K562 (cell line): Measurements from ENCODE around the gene SNAPC2. TPM values are rescaled to one million over a fixed set of nuclear protein-coding genes. Genes with fewer than 3 reads are reported as not detected.

Experiments used
- BRD4 ChIP-seq: fragments of 200-600 bp; sonication (generic); IDR thresholded peaks from 2 replicates; pipeline ENCODE4 v1.6.1; 2017; ENCODE audit warnings: inconsistent platforms
- DDX20 ChIP-seq: fragments of 450-650 bp; IDR thresholded peaks from 2 replicates; pipeline ENCODE4 v1.6.1; 2016; ENCODE audit warnings: missing genetic modification characterization, low read depth, mild to moderate bottlenecking, missing compliant biosample characterization, moderate library complexity
- ELF2 ChIP-seq: fragments of 250-450 bp; sonication (Bioruptor Pico); IDR thresholded peaks from 2 replicates; pipeline ENCODE4 v1.5.0; 2021; ENCODE audit warnings: mild to moderate bottlenecking
- EP300 ChIP-seq: IDR thresholded peaks from 2 replicates; pipeline ENCODE4 v1.6.1; 2012; ENCODE audit warnings: low read length, improper control_type of control experiment
- HLTF ChIP-seq: fragments of 450-650 bp; IDR thresholded peaks from 2 replicates; pipeline ENCODE4 v1.6.1; 2016
- HMGN3 ChIP-seq: IDR thresholded peaks from 2 replicates; pipeline ENCODE4 v1.6.1; 2011; ENCODE audit warnings: borderline replicate concordance, low read depth, mild to moderate bottlenecking, mixed read lengths, low read length; ENCODE audit not compliant: insufficient read length; ENCODE audit errors: extremely low read depth
- JUND ChIP-seq, 2 experiments: IDR thresholded peaks; 2 replicates in 1 of 2; 3 replicates in 1 of 2; pipeline ENCODE4 v1.6.1; 2011; ENCODE audit warnings: borderline replicate concordance in 2 of 2, low read depth in 2 of 2, low read length in 2 of 2, improper control_type of control experiment in 1 of 2, missing biosample characterization in 1 of 2, missing genetic modification characterization in 1 of 2, missing genetic modification reagents in 1 of 2
- NCOR1 ChIP-seq: fragments of 450-650 bp; IDR thresholded peaks from 2 replicates; pipeline ENCODE4 v1.6.1; 2016; ENCODE audit warnings: mild to moderate bottlenecking, moderate library complexity
- NFE2L1 ChIP-seq: fragments of 450-650 bp; IDR thresholded peaks from 2 replicates; pipeline ENCODE4 v1.6.1; 2016; ENCODE audit warnings: missing genetic modification characterization, low read depth, mild to moderate bottlenecking, missing compliant biosample characterization, moderate library complexity, borderline replicate concordance
- RAD51 ChIP-seq: fragments of 450-650 bp; IDR thresholded peaks from 2 replicates; pipeline ENCODE4 v1.7.1; 2016; ENCODE audit warnings: low read depth, mild to moderate bottlenecking, borderline replicate concordance
- TFAM ChIP-seq: fragments of 250-450 bp; sonication (Bioruptor Pico); conservative IDR thresholded peaks from 2 replicates; pipeline ENCODE4 v1.5.0; 2021; ENCODE audit warnings: mild to moderate bottlenecking, moderate library complexity
- TOE1 ChIP-seq, 2 experiments: fragments of 450-650 bp in 1 of 2; sonication (generic) in 1 of 2; formaldehyde crosslinking in 1 of 2; IDR thresholded peaks; 2 replicates each; pipeline versions ENCODE4 v1.7.1 to v1.8.0; 2016 to 2022; ENCODE audit warnings: borderline replicate concordance in 2 of 2, mild to moderate bottlenecking in 2 of 2, antibody characterized with exemption in 1 of 2, inconsistent platforms in 1 of 2, low read depth in 1 of 2, missing genetic modification reagents in 1 of 2, moderate library complexity in 1 of 2
- U2AF2 ChIP-seq: fragments of 200-400 bp; formaldehyde crosslinking; optimal IDR thresholded peaks from 2 replicates; pipeline ENCODE3; 2017; ENCODE audit warnings: low read depth, mild to moderate bottlenecking, low read length
- ZFP1 ChIP-seq: fragments of 450-650 bp; formaldehyde crosslinking; IDR thresholded peaks from 2 replicates; pipeline ENCODE4 v1.4.0; 2020; ENCODE audit warnings: mild to moderate bottlenecking, mixed read lengths
- ZNF384 ChIP-seq: IDR thresholded peaks from 2 replicates; pipeline ENCODE4 v1.6.1; 2012; ENCODE audit warnings: low read depth, low read length, improper control_type of control experiment
- ZNF77 ChIP-seq: fragments of 250-450 bp; sonication (Bioruptor Pico); IDR thresholded peaks from 2 replicates; pipeline ENCODE4 v1.5.0; 2020
- polyA plus RNA-seq, 8 experiments: library from polyadenylated mRNA; depleted of rRNA in 4 of 8; stranded (reverse) in 5 of 8; unstranded in 3 of 8; fragments of >200 nt; fragmentation: Nextera tagmentation in 2 of 8; fragmentation: Illumina TruSeq in 1 of 8; extraction: Ambion mirVana in 2 of 8; extraction: Trizol in 1 of 8; gene quantifications; 2 replicates each; pipeline versions ENCODE4 v1.2.1 to v1.2.3, GENCODE V29; 2011 to 2014; ENCODE audit warnings: inconsistent platforms in 1 of 8, missing spikeins in 1 of 8
- total RNA-seq, 7 experiments: library from RNA; depleted of rRNA in 6 of 7; stranded (reverse); fragments of >200 nt in 6 of 7; fragmentation: Illumina TruSeq in 2 of 7; extraction: Trizol in 2 of 7; gene quantifications; 2 replicates each; pipeline versions ENCODE4 v1.2.1 to v1.2.3, GENCODE V29; 2011 to 2021; ENCODE audit warnings: low replicate concordance in 1 of 7
- TF ChIP-seq, protein P1 (sequence below): fragments of 250-450 bp; sonication (Bioruptor Pico); IDR thresholded peaks from 2 replicates; pipeline ENCODE4 v1.4.0; 2020; ENCODE audit warnings: mild to moderate bottlenecking, moderate library complexity
- TF ChIP-seq, protein P2 (sequence below): fragments of 250-450 bp; sonication (Bioruptor Pico); IDR thresholded peaks from 2 replicates; pipeline ENCODE4 v1.5.1; 2021; ENCODE audit warnings: mild to moderate bottlenecking
- TF ChIP-seq, protein P3 (sequence below): fragments of 250-450 bp; sonication (Bioruptor Pico); IDR thresholded peaks from 2 replicates; pipeline ENCODE4 v1.5.0; 2022; ENCODE audit warnings: mild to moderate bottlenecking
- TF ChIP-seq, protein P4 (sequence below), 2 experiments: fragments of 450-650 bp; conservative IDR thresholded peaks; 2 replicates each; pipeline ENCODE4 v1.6.1; 2017; ENCODE audit warnings: mild to moderate bottlenecking in 2 of 2, moderate library complexity in 2 of 2

SNAPC2 gene
- total and polyA plus RNA-seq, 9 of the 15 experiments (the other 6 are each of a cell fraction or from before 2014, with no cell fraction given), result 0.59 to 45.1 (median 15.3) TPM

DNA sequence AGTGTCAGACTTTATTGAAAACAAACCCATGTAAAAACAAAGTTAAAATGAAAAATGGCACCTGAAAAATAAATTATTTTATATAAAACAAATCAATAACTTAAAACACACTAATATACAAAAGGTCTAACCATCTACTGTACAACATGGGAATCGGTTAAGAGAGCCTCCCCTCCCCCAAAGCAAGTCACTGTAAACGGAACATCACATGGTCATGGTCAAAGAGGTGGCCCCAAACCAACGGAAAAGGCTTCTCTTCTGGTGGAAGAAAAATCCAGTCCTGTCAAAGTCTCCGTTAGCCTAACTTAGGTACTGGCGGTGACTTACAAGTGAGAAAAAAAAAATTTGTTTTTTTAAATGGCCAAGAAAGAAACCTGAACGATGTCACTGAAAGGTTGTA, 39.1 kb downstream of the SNAPC2 start (continued):
- peak; percentile 48; the same call in 1 of the 2 replicates for TF ChIP-seq RAD51
- TF ChIP-seq DDX20, result no peak; the same call in 1 of the 2 replicates
- TF ChIP-seq ZNF384, result no peak
- TF ChIP-seq, protein P1, sequence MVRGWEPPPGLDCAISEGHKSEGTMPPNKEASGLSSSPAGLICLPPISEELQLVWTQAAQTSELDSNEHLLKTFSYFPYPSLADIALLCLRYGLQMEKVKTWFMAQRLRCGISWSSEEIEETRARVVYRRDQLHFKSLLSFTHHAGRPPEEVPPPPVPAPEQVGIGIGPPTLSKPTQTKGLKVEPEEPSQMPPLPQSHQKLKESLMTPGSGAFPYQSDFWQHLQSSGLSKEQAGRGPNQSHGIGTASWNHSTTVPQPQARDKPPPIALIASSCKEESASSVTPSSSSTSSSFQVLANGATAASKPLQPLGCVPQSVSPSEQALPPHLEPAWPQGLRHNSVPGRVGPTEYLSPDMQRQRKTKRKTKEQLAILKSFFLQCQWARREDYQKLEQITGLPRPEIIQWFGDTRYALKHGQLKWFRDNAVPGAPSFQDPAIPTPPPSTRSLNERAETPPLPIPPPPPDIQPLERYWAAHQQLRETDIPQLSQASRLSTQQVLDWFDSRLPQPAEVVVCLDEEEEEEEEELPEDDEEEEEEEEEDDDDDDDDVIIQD, result no peak
- no peak for TF ChIP-seq ZFP1
- TF ChIP-seq, protein P2, sequence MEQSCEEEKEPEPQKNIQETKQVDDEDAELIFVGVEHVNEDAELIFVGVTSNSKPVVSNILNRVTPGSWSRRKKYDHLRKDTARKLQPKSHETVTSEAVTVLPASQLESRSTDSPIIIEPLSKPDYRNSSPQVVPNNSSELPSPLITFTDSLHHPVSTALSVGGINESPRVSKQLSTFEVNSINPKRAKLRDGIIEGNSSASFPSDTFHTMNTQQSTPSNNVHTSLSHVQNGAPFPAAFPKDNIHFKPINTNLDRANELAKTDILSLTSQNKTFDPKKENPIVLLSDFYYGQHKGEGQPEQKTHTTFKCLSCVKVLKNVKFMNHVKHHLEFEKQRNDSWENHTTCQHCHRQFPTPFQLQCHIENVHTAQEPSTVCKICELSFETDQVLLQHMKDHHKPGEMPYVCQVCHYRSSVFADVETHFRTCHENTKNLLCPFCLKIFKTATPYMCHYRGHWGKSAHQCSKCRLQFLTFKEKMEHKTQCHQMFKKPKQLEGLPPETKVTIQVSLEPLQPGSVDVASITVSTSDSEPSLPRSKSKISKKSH (CRISPR knock-in tag), result no peak
- no peak for TF ChIP-seq ELF2 (CRISPR knock-in tag)
- no peak for TF ChIP-seq HLTF
- peak; percentile 56; the same call in 1 of the 2 replicates for TF ChIP-seq TOE1 (IDR thresholded peaks at IDR 0.05; ENCODE audit: borderline replicate concordance)
- no peak for TF ChIP-seq TOE1 (CRISPR knock-in tag; IDR thresholded peaks at IDR 0.05; ENCODE audit: borderline replicate concordance, low read depth)
- no peak for TF ChIP-seq ZNF77 (CRISPR knock-in tag)
- no peak for TF ChIP-seq HMGN3
- TF ChIP-seq, protein P3, sequence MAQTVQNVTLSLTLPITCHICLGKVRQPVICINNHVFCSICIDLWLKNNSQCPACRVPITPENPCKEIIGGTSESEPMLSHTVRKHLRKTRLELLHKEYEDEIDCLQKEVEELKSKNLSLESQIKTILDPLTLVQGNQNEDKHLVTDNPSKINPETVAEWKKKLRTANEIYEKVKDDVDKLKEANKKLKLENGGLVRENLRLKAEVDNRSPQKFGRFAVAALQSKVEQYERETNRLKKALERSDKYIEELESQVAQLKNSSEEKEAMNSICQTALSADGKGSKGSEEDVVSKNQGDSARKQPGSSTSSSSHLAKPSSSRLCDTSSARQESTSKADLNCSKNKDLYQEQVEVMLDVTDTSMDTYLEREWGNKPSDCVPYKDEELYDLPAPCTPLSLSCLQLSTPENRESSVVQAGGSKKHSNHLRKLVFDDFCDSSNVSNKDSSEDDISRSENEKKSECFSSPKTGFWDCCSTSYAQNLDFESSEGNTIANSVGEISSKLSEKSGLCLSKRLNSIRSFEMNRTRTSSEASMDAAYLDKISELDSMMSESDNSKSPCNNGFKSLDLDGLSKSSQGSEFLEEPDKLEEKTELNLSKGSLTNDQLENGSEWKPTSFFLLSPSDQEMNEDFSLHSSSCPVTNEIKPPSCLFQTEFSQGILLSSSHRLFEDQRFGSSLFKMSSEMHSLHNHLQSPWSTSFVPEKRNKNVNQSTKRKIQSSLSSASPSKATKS (CRISPR knock-in tag), result no peak
- TF ChIP-seq NFE2L1, result no peak
- TF ChIP-seq TFAM (CRISPR knock-in tag), result no peak
- TF ChIP-seq, protein P4, sequence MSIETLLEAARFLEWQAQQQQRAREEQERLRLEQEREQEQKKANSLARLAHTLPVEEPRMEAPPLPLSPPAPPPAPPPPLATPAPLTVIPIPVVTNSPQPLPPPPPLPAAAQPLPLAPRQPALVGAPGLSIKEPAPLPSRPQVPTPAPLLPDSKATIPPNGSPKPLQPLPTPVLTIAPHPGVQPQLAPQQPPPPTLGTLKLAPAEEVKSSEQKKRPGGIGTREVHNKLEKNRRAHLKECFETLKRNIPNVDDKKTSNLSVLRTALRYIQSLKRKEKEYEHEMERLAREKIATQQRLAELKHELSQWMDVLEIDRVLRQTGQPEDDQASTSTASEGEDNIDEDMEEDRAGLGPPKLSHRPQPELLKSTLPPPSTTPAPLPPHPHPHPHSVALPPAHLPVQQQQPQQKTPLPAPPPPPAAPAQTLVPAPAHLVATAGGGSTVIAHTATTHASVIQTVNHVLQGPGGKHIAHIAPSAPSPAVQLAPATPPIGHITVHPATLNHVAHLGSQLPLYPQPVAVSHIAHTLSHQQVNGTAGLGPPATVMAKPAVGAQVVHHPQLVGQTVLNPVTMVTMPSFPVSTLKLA (conservative IDR thresholded peaks at IDR 0.05), result peak in 1 of 2 experiments; percentile 46; a peak in 1 of 4 replicates
- no peak for TF ChIP-seq BRD4
- TF ChIP-seq EP300, result peak; percentile 18; the same call in 1 of the 2 replicates
- 0 out of 2 replicates have a peak, but pooled peaks have one; percentile 4 for TF ChIP-seq JUND (IDR thresholded peaks at IDR 0.05; ENCODE audit: borderline replicate concordance, low read depth, low read length)
- no peak for TF ChIP-seq JUND (tag; IDR thresholded peaks at IDR 0.05; ENCODE audit: borderline replicate concordance, low read depth, low read length)
- TF ChIP-seq NCOR1, result no peak
- no peak for TF ChIP-seq U2AF2
